OCI-LY1 (cell line): Measurements from ENCODE around the gene DNAJB14.

ENCODE experiments used
- H2AFZ ChIP-seq: fragments of 200-600 bp; sonication (generic), shearing (Covaris generic); 2 replicates; pipeline ENCODE4 v1.6.0; 2014; ENCODE audit warnings: antibody characterized with exemption, mild to moderate bottlenecking, low read length
- H3F3A ChIP-seq: fragments of 200-600 bp; sonication (generic), shearing (Covaris generic); 2 replicates; pipeline ENCODE4 v1.6.0; 2014; ENCODE audit warnings: mild to moderate bottlenecking, antibody characterized with exemption, low read length, moderate library complexity; ENCODE audit not compliant: insufficient read depth
- H3K27ac ChIP-seq: fragments of 200-600 bp; sonication (generic); 2 replicates; pipeline ENCODE4 v1.5.1; 2014; ENCODE audit warnings: low read length, mixed run types, mild to moderate bottlenecking, low read depth; ENCODE audit not compliant: poor library complexity, severe bottlenecking
- H3K27me3 ChIP-seq: fragments of 200-600 bp; sonication (generic); 2 replicates; pipeline ENCODE4 v1.6.0; 2014; ENCODE audit warnings: antibody characterized with exemption, mild to moderate bottlenecking, low read length, moderate library complexity; ENCODE audit not compliant: insufficient read depth
- H3K36me3 ChIP-seq: fragments of 200-600 bp; sonication (generic); 2 replicates; pipeline ENCODE4 v1.6.1; 2014; ENCODE audit warnings: mild to moderate bottlenecking, antibody characterized with exemption, low read length, moderate library complexity, mixed read lengths; ENCODE audit not compliant: insufficient read depth
- H3K4me1 ChIP-seq: fragments of 200-600 bp; sonication (generic); 2 replicates; pipeline ENCODE4 v1.5.1; 2014; ENCODE audit warnings: mild to moderate bottlenecking, low read length, moderate library complexity; ENCODE audit not compliant: insufficient read depth, severe bottlenecking
- H3K4me2 ChIP-seq: fragments of 200-600 bp; sonication (generic), shearing (Covaris generic); 2 replicates; pipeline ENCODE4 v1.6.1; 2014; ENCODE audit warnings: low read length
- H3K4me3 ChIP-seq: fragments of 200-600 bp; sonication (generic); 2 replicates; pipeline ENCODE4 v1.5.1; 2014; ENCODE audit warnings: low read length, low read depth, mild to moderate bottlenecking, mixed read lengths; ENCODE audit not compliant: poor library complexity, severe bottlenecking
- H3K79me2 ChIP-seq: fragments of 200-600 bp; shearing (Covaris generic); 2 replicates; pipeline ENCODE4 v1.6.1; 2016; ENCODE audit warnings: mixed run types, low read length, mixed read lengths; ENCODE audit not compliant: insufficient read depth
- H3K9ac ChIP-seq: fragments of 200-600 bp; sonication (generic), shearing (Covaris generic); 2 replicates; pipeline ENCODE4 v1.6.1; 2014; ENCODE audit warnings: mild to moderate bottlenecking, low read length, mixed read lengths
- H3K9me2 ChIP-seq: fragments of 200-600 bp; sonication (generic), shearing (Covaris generic); 2 replicates; pipeline ENCODE4 v1.6.1; 2014; ENCODE audit warnings: low read depth, mild to moderate bottlenecking, low read length, mixed read lengths
- H3K9me3 ChIP-seq: fragments of 200-600 bp; shearing (Covaris generic); 2 replicates; pipeline ENCODE4 v1.6.1; 2014; ENCODE audit warnings: low read length, mixed read lengths
- H4K20me1 ChIP-seq: fragments of 200-600 bp; sonication (generic), shearing (Covaris generic); 2 replicates; pipeline ENCODE4 v1.6.0; 2016; ENCODE audit warnings: mild to moderate bottlenecking, low read length; ENCODE audit not compliant: insufficient read depth
- EZH2 ChIP-seq: fragments of 200-600 bp; sonication (generic), shearing (Covaris generic); IDR thresholded peaks from 2 replicates; pipeline ENCODE4 v1.8.0; 2017; ENCODE audit warnings: borderline replicate concordance, mixed run types, mild to moderate bottlenecking, antibody characterized with exemption, low read length, moderate library complexity, mixed read lengths
- TF ChIP-seq, protein P1 (sequence below): fragments of 200-600 bp; sonication (generic), shearing (Covaris generic); IDR thresholded peaks from 2 replicates; pipeline ENCODE4 v1.5.1; 2017; ENCODE audit warnings: mild to moderate bottlenecking, antibody characterized with exemption, low read length, moderate library complexity, mixed read lengths

The DNAJB14 gene

DNA sequence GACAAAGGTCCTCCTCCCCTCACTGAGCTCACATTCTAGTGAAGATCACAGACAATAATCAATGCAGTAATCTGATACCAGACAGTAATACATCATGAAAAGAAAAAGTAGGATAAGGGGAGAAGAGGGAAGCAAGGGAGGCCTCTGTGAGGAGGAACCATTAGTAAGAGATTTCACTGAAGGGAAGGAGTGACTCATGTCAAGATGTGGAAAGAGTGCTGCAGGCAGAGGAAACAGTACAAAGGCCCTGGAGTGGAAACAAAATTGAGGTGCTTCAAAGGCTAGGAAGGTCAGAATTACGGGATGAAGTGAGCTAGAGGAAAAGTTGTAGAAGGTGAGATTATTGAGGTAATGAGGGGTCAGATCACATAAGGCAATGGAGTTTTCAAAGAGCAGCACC lies 90.3 kb downstream of the DNAJB14 start:
- TF ChIP-seq EZH2: no peak
- TF ChIP-seq, protein P1, sequence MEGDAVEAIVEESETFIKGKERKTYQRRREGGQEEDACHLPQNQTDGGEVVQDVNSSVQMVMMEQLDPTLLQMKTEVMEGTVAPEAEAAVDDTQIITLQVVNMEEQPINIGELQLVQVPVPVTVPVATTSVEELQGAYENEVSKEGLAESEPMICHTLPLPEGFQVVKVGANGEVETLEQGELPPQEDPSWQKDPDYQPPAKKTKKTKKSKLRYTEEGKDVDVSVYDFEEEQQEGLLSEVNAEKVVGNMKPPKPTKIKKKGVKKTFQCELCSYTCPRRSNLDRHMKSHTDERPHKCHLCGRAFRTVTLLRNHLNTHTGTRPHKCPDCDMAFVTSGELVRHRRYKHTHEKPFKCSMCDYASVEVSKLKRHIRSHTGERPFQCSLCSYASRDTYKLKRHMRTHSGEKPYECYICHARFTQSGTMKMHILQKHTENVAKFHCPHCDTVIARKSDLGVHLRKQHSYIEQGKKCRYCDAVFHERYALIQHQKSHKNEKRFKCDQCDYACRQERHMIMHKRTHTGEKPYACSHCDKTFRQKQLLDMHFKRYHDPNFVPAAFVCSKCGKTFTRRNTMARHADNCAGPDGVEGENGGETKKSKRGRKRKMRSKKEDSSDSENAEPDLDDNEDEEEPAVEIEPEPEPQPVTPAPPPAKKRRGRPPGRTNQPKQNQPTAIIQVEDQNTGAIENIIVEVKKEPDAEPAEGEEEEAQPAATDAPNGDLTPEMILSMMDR: no peak

GRCh38 chr4:99855678-99856077 lies 90.7 kb downstream of the DNAJB14 start:
- no peak overlapping the region for H3K4me3 ChIP-seq
- no peaks in the 10 kb centered on the region for H3K79me2 ChIP-seq
- no peak overlapping the region for H3K4me2 ChIP-seq
- peaks cover 29% of the 10 kb centered on the region for H3K4me1 ChIP-seq
- peaks cover 43% of the 10 kb centered on the region; the same call in 1 of the 2 replicates for H3K36me3 ChIP-seq
- no peak overlapping the region for H2AFZ ChIP-seq
- no peak for TF ChIP-seq EZH2
- TF ChIP-seq, protein P1: no peak
- no peaks in the 10 kb centered on the region for H4K20me1 ChIP-seq
- no peak overlapping the region for H3K9ac ChIP-seq
- no peaks in the 10 kb centered on the region for H3K27me3 ChIP-seq
- H3F3A ChIP-seq: no peaks in the 10 kb centered on the region
- H3K27ac ChIP-seq: peak overlapping the region; percentile 29
- H3K9me3 ChIP-seq: no peaks in the 10 kb centered on the region
- no peaks in the 10 kb centered on the region for H3K9me2 ChIP-seq

More for the DNA sequence above, 90.3 kb downstream of the DNAJB14 start:
- peaks cover 45% of the 10 kb centered on the region; the same call in 1 of the 2 replicates for H3K36me3 ChIP-seq
- peaks cover 24% of the 10 kb centered on the region for H3K4me1 ChIP-seq
- no peaks in the 10 kb centered on the region for H4K20me1 ChIP-seq
- no peaks in the 10 kb centered on the region for H3K27me3 ChIP-seq
- H2AFZ ChIP-seq: no peak overlapping the region
- H3F3A ChIP-seq: no peaks in the 10 kb centered on the region
- no peaks in the 10 kb centered on the region for H3K79me2 ChIP-seq
- no peak overlapping the region for H3K4me3 ChIP-seq
- no peaks in the 10 kb centered on the region for H3K9me3 ChIP-seq
- no peak overlapping the region for H3K4me2 ChIP-seq
- H3K27ac ChIP-seq: peak overlapping the region; percentile 17
- no peaks in the 10 kb centered on the region for H3K9me2 ChIP-seq
- H3K9ac ChIP-seq: no peak overlapping the region

DNA sequence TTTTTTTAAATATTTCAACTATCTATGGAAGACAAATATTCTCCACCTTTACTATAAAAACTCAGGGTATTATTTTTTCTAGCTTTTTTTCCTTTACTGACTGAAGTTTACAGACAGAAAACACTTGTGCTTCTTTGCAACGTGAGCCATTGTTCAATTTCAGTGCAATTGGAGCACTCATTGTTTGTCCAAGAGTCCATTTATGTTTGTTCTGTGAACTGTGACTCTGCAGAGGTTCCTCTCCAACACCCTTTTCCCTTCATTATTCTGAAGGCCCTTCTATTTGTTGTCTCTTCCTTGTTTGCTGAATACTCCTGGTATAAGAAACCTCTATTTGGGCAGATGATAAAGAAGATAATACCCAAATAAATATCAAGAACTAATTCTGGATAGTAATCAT lies 92.4 kb downstream of the DNAJB14 start:
- no peak overlapping the region for H3K9ac ChIP-seq
- no peaks in the 10 kb centered on the region for H3K9me3 ChIP-seq
- no peak overlapping the region for H3K27ac ChIP-seq
- no peaks in the 10 kb centered on the region for H3F3A ChIP-seq
- no peak overlapping the region for H2AFZ ChIP-seq
- H3K4me2 ChIP-seq: no peak overlapping the region
- peaks cover 31% of the 10 kb centered on the region; the same call in 1 of the 2 replicates for H3K36me3 ChIP-seq
- no peaks in the 10 kb centered on the region for H3K27me3 ChIP-seq
- no peak for TF ChIP-seq EZH2
- TF ChIP-seq, protein P1: no peak
- no peaks in the 10 kb centered on the region for H3K9me2 ChIP-seq
- no peak overlapping the region for H3K4me3 ChIP-seq
- H3K4me1 ChIP-seq: peaks cover 22% of the 10 kb centered on the region
- H4K20me1 ChIP-seq: no peaks in the 10 kb centered on the region
- no peaks in the 10 kb centered on the region for H3K79me2 ChIP-seq
